PFSK-1 (cell line): Measurements from ENCODE around the gene STYK1.

Experiments used
- SIN3A ChIP-seq: IDR thresholded peaks from 2 replicates; pipeline ENCODE4 v1.6.1; 2012; ENCODE audit warnings: mild to moderate bottlenecking, low read length, moderate library complexity, borderline replicate concordance; ENCODE audit not compliant: insufficient read depth
- TF ChIP-seq, protein P1 (sequence below), 2 experiments: IDR thresholded peaks; 2 replicates each; pipeline versions ENCODE4 v1.6.1 to v1.8.0; 2011 to 2012; ENCODE audit warnings: low read depth in 2 of 2, low read length in 2 of 2, control low read depth in 1 of 2, inconsistent platforms in 1 of 2, mild to moderate bottlenecking in 1 of 2, moderate library complexity in 1 of 2; ENCODE audit not compliant: insufficient read depth in 1 of 2

DNA sequence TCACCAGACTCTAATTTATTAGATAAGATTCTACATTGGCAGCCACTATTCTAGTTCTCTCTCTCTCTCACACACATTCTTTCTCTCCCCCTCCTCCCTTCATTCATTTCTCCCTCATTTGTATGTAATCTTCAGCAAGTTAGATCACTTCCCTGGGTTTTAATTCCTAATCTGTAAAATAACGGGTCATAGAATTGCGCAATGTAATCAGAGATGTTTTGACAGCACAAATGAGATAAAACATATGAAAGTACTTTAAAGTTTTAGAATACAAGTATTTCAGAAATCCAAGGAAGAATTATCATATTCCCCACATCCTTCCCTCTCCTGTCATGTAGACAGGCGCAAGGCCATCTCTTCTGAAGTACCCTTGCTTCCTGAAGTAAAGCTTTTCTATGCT, 21.7 kb downstream of the STYK1 start:
- TF ChIP-seq SIN3A, result no peak
- TF ChIP-seq, protein P1, sequence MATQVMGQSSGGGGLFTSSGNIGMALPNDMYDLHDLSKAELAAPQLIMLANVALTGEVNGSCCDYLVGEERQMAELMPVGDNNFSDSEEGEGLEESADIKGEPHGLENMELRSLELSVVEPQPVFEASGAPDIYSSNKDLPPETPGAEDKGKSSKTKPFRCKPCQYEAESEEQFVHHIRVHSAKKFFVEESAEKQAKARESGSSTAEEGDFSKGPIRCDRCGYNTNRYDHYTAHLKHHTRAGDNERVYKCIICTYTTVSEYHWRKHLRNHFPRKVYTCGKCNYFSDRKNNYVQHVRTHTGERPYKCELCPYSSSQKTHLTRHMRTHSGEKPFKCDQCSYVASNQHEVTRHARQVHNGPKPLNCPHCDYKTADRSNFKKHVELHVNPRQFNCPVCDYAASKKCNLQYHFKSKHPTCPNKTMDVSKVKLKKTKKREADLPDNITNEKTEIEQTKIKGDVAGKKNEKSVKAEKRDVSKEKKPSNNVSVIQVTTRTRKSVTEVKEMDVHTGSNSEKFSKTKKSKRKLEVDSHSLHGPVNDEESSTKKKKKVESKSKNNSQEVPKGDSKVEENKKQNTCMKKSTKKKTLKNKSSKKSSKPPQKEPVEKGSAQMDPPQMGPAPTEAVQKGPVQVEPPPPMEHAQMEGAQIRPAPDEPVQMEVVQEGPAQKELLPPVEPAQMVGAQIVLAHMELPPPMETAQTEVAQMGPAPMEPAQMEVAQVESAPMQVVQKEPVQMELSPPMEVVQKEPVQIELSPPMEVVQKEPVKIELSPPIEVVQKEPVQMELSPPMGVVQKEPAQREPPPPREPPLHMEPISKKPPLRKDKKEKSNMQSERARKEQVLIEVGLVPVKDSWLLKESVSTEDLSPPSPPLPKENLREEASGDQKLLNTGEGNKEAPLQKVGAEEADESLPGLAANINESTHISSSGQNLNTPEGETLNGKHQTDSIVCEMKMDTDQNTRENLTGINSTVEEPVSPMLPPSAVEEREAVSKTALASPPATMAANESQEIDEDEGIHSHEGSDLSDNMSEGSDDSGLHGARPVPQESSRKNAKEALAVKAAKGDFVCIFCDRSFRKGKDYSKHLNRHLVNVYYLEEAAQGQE (IDR thresholded peaks at IDR 0.05; ENCODE audit: insufficient read depth in 1 of 2, low read depth in 2 of 2, low read length in 2 of 2), result no peak
